ENCODE measurements around the gene CSNK2B.
"Not testable (repeated sequence)": the region's sequence is repeated elsewhere in the genome, so short reads cannot be mapped to it uniquely, and the experiment has no call there.

Gene CSNK2B

GRCh38 chr6:31691078-31691463, 25.2 kb downstream of the CSNK2B start:
- no peak for DNase-seq

GRCh38 chr6:31691564-31692108, 25.8 kb downstream of the CSNK2B start:
- no peak for DNase-seq

- DNase-seq, result no peak
These were observed 26.5 kb downstream of the CSNK2B start for GRCh38 chr6:31692353-31692752.

- no peak for DNase-seq
These were observed 27.0 kb downstream of the CSNK2B start for GRCh38 chr6:31692886-31693285.

- no peak for DNase-seq
These were observed 27.7 kb downstream of the CSNK2B start for GRCh38 chr6:31693535-31693934.

- DNase-seq, result no peak
These were observed 31.7 kb downstream of the CSNK2B start for GRCh38 chr6:31697555-31697954.

- DNase-seq, result no peak
These were observed 35.0 kb downstream of the CSNK2B start for GRCh38 chr6:31700740-31701401.

GRCh38 chr6:31701666-31702404, 36.0 kb downstream of the CSNK2B start:
- no peak for DNase-seq

GRCh38 chr6:31702405-31702818, 36.5 kb downstream of the CSNK2B start:
- no peak for DNase-seq

- peak; percentile 98 for DNase-seq
These were observed 37.2 kb downstream of the CSNK2B start, which contains the start of gene ABHD16A for GRCh38 chr6:31702819-31703716. Gene ABHD16A, minus strand, starts transcription at chr6:31703324. Its CDS starts 43 bp downstream, at chr6:31703281.

- no peak for DNase-seq
These were observed 40.1 kb downstream of the CSNK2B start for GRCh38 chr6:31705931-31706330.

- DNase-seq, result no peak
These were observed 40.7 kb downstream of the CSNK2B start, which contains the start of gene LY6G6F for GRCh38 chr6:31706599-31706998. Gene LY6G6F, plus strand, starts transcription at chr6:31706866. Its CDS starts 41 bp downstream, at chr6:31706907.

- DNase-seq, result no peak
These were observed 41.8 kb downstream of the CSNK2B start for GRCh38 chr6:31707701-31708100.

GRCh38 chr6:31708224-31708623, 42.3 kb downstream of the CSNK2B start:
- no peak for DNase-seq

GRCh38 chr6:31709157-31709556, 43.3 kb downstream of the CSNK2B start:
- DNase-seq, result not testable (repeated sequence)

GRCh38 chr6:31710523-31711219, 44.8 kb downstream of the CSNK2B start:
- DNase-seq, result no peak

GRCh38 chr6:31711233-31711632, 45.4 kb downstream of the CSNK2B start:
- no peak for DNase-seq

GRCh38 chr6:31712296-31712695, 46.4 kb downstream of the CSNK2B start:
- no peak for DNase-seq

GRCh38 chr6:31713465-31713864, 47.6 kb downstream of the CSNK2B start:
- DNase-seq, result no peak

GRCh38 chr6:31713991-31714684, 48.3 kb downstream of the CSNK2B start:
- no peak for DNase-seq
